Epithelial cell of umbilical artery (primary cell): ENCODE results near the gene SPANXA2. TPM values are rescaled to one million over a fixed set of nuclear protein-coding genes. Genes with fewer than 3 reads are reported as not detected.

Experiments used
- total RNA-seq: library from RNA; depleted of rRNA; stranded (reverse); fragments of >200 nt; gene quantifications from 2 replicates; pipeline ENCODE4 v1.2.3, GENCODE V29; 2014

The SPANXA2 gene, protein sequence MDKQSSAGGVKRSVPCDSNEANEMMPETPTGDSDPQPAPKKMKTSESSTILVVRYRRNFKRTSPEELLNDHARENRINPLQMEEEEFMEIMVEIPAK
- not detected in 2 replicates for total RNA-seq

GRCh38 chrX:141589408-141589807 lies at the start of gene SPANXA2:
SPANXA2 (plus strand) TSS chrX:141589708; CDS start chrX:141589768, 60 bp downstream.

DNA sequence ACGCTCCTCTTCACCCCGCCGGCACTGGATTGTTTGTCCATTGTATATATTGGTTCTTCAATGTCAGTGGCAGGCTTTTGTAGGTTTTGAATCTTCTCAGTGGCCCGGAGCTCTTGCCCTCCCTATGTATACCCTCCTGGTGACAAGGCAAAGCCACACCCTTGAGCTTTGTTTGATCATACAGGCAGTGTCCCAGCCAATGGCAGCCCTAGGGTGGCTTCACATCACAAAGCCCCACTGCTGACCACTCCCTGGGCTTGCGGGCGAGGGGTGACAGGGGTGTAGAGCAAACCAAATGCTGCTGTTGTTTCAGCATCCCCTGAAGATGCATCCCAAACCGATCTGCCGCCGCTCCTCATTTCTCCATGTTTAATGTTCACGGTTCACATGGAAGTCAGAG lies 4.9 kb upstream of the SPANXA2 start, which contains the start of gene SPANXA1:
Gene SPANXA1 (minus strand): TSS at position 101 of the 400 bp plus-strand sequence. CDS start 60 bp downstream, at position 41.

Other genes with a start within 250 kb of the SPANXA2 start
- not detected in 2 replicates for gene SPANXA1, start 5.0 kb upstream of the SPANXA2 start, total RNA-seq
- not detected in 2 replicates for gene SPANXD, start 109.0 kb downstream of the SPANXA2 start, total RNA-seq
- gene MAGEC3, start 248.6 kb downstream of the SPANXA2 start, total RNA-seq, result not detected in 2 replicates